DMS153 treated with DMSO at 0.1 percent for 48 hours (cell line): Measurements from ENCODE around the gene OBP2A.

Experiments used
- DNase-seq: peaks from one replicate; lab custom pipeline; 2025; ENCODE audit not compliant: unreplicated experiment; lab: John Stamatoyannopoulos, UW

OBP2A gene

GRCh38 chr9:135551031-135551430 is 5.1 kb downstream of the OBP2A start:
- no peak for DNase-seq

DNA sequence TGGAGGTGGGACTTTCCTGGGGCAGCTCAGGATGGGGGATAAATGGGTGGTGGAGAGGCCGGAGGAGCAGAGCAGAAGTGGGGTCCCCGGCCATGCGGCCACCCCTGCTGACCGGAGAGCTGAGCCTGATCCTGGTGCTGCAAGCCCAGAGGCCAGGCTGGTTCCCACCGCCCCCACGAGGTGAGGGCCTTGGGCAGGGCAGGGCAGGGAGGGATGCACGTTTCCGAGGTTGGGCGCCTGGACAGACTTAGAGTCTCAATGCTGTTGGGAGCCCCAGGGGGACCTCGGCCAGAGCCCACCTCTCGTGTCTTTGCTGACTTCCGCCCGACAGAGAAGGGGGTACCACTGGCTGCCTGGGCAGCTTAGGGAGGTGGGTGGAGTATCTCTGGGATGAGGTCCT is 5.5 kb downstream of the OBP2A start:
- no peak for DNase-seq

GRCh38 chr9:135552021-135552697 is 6.2 kb downstream of the OBP2A start:
- DNase-seq = no peak

DNA sequence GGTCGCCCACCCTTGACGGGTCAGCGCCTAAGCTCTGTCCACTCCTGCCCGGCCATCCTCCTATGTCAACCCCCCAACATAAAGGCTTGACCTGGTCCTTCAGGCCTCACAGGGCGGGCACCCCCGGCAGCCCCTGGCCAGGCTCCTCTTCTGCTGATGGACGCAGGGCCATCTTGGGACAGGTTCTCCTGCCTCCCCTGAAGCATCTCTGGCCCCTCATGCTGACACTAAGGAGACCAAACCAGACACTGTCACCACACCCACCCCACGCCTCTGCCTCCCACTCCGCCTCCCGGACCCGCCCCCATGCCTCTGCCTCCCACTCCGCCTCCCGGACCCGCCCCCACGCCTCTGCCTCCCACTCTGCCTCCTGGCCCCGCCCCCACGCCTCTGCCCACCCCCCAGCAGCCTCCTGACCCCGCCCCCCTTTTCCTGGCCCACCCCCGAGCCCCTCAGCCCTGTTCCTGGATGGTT is 6.8 kb downstream of the OBP2A start:
- no peak for DNase-seq

GRCh38 chr9:135554718-135555117 is 8.8 kb downstream of the OBP2A start:
- no peak for DNase-seq

DNA sequence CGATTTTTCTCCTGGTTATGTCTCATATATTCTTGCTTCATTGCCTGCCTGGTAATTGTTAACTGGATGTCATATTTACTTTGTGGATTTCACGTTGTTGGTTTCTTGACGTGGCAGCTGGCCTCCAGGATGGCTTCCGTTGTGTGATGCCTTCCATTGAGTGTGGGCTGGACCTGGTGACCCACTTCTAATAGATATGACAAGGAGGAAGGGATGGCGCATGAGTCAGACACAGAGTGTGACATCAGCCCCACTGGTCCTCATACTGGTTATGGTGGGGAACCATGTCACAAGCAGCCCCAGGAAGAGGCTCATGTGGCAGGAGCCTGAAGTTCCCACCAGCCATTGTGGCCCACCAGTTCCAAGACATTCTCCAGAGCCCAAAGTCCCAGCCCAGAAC is 9.3 kb downstream of the OBP2A start:
- no peak for DNase-seq

- no peak for DNase-seq
Measured at GRCh38 chr9:135555910-135556309, 10.0 kb downstream of the OBP2A start.

- DNase-seq = no peak
Measured at GRCh38 chr9:135559606-135560005, 13.7 kb downstream of the OBP2A start.

- DNase-seq = no peak
Measured at GRCh38 chr9:135561391-135562234, 15.7 kb downstream of the OBP2A start, which contains the start of gene PAEP. Gene PAEP (plus strand): TSS chr9:135561756.

GRCh38 chr9:135562235-135562745 is 16.4 kb downstream of the OBP2A start:
- no peak for DNase-seq

DNA sequence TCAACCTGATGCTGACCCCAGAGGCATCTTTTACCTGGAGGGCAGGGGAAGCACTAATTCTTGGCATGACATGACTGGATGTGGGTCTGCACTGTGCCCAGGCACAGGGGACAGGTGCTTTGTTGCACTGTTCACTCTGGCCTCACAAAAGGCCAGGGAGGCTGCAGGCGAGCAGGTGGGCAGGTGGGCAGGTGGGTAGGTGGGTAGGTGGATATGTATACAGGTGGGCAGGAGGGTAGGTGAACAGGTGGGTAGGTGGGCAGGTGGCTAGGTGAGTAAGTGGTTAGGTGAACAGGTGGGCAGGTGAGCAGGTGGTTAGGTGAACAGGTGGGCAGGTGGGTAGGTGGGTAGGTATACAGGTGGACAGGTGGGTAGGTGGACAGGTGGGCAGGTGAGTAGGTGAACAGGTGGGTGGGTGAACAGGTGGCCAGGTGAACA is 17.1 kb downstream of the OBP2A start:
- DNase-seq = no peak

DNA sequence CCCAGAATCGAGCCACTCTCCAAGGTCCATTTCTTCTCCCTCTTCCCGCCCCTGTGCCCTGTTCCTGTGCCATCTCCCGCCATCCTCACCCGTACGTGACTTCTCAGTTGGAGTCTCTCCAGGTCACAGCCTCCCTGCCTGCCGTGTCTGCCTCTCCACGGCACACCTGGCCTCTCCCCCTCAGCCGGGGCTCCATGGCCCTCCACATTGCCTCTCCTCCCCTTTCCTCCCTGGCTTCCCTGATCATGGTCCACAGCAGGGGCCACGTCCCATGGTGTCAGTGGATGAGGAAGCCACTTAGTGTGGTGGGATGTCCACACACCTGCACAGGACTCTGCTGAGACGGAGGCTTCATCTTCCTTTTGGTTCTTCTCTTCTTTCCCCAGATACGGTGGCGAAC is 17.9 kb downstream of the OBP2A start:
- DNase-seq = no peak

DNA sequence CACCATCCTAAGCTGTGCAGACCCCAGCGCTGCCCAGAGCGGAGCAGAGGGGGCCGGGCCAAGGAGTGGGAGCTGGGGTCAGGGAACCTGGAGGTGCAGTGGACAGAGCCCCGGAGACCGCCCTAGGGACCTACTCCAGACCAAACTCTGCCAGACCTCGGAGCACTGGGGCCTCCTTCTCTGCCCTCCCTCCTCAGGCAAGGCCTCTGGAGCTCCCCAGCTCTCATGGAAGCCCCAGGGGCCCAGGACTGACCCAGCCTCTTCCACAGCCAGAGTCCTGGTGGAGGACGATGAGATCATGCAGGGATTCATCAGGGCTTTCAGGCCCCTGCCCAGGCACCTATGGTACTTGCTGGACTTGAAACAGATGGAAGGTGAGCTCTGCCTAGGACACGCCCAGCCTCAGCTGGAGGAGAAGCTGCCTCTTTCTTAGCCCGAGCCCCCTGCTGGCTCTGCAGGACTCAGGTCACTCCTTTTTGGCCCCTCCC is 19.3 kb downstream of the OBP2A start:
- no peak for DNase-seq

GRCh38 chr9:135565636-135566035 is 19.7 kb downstream of the OBP2A start:
- no peak for DNase-seq

DNA sequence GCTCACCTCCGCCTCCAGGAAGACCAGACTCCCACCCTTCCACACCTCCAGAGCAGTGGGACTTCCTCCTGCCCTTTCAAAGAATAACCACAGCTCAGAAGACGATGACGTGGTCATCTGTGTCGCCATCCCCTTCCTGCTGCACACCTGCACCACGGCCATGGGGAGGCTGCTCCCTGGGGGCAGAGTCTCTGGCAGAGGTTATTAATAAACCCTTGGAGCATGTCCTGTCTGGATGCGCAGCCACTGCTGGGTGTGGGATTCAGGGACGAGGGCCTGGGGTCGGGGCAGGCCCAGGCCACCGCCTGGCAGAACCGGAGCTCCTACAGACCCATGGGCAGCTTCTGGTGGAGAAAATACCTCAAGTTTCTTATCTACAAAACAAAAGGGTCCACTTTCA is 20.6 kb downstream of the OBP2A start:
- no peak for DNase-seq

- DNase-seq = no peak
Measured at GRCh38 chr9:135567311-135567710, 21.4 kb downstream of the OBP2A start.

- no peak for DNase-seq
Measured at GRCh38 chr9:135568026-135568425, 22.1 kb downstream of the OBP2A start.

DNA sequence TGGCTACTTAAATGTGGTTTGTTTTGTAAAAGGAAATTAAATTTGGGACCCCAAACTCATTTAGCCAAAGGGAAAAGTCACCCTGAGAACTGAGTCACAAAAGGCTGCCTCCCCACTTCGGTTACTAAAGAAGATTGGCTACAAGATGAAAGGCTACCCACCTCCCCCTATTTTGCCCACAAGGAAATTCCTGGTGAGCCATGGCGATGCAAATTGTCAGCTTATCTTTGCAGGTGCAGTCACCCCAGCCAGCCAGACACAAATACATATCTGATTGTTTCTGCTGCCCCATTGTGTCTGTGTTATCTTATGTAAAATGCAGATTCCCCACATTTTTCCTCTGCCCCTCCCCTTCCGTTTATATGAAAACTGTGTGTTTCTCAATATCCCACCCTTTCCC is 24.5 kb downstream of the OBP2A start:
- no peak for DNase-seq

DNA sequence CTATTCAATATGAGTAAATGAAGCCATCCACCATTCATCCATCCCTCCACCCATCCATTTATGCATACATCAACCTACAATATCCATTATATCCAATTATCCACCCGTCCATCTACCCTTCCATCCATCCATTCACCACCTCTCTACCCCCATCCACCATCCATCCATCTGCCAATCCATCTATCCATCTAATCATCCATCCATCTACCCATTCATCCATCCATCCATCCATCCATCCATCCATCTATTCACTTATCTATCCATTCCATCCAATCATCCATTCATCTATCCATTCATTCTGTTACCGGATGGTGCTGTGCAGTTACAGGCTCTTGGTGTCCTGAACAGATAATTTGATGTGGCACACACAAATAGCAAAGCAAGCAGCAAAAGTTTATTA is 26.3 kb downstream of the OBP2A start:
- DNase-seq = no peak

GRCh38 chr9:135573124-135573523 is 27.2 kb downstream of the OBP2A start:
- no peak for DNase-seq

DNA sequence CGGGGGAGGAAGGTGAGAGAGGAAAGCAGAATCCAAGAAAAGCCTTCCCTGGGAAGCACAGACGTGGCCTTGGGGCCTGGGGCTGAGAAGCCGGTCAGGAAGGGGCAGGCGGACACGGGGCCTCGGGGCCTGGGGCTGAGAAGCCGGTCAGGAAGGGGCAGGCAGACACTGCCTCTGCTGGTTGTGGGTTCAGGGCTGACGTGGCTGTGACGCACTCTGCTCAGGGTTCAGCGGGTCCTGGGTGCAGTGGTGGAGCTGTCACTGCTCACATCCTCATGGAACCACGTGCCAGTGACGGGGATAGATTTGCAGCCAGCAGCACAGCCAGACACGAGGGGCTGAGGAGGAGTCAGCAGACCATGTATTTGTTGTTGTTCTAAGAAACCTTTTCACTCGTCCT is 28.4 kb downstream of the OBP2A start:
- no peak for DNase-seq

- DNase-seq = no peak
Measured at GRCh38 chr9:135574943-135575342, 29.0 kb downstream of the OBP2A start.
